Gastrocnemius medialis (tissue), 4 donors: ENCODE results near the gene C1QTNF6.

Experiments used
- CTCF ChIP-seq, 5 experiments: fragments of 450-650 bp in 3 of 5; fragments of 200-600 bp in 2 of 5; sonication (generic) in 2 of 5; IDR thresholded peaks in 4 of 5; conservative IDR thresholded peaks in 1 of 5; 1 replicate in 4 of 5; 2 replicates in 1 of 5; pipeline ENCODE4 v1.5.1; 2016 to 2019; ENCODE audit warnings: antibody characterized with exemption in 5 of 5, mild to moderate bottlenecking in 3 of 5, moderate library complexity in 3 of 5
- POLR2A ChIP-seq, 2 donors: fragments of 450-650 bp; IDR thresholded peaks; one replicate each; pipeline ENCODE4 v1.6.1; 2017; ENCODE audit warnings: antibody characterized with exemption in 2 of 2, mild to moderate bottlenecking in 2 of 2, moderate library complexity in 2 of 2

- TF ChIP-seq POLR2A (IDR thresholded peaks at IDR 0.05) (no peak), CTCF (IDR thresholded peaks at IDR 0.05 in 4 of 5, conservative IDR thresholded peaks at IDR 0.05 in 1 of 5) (no peak)
Observed at GRCh38 chr22:37230673-37231405, 42.8 kb upstream of the C1QTNF6 start.
